ENCODE measurements around the gene DUSP15. TPM values are rescaled to one million over a fixed set of nuclear protein-coding genes. Genes with fewer than 3 reads are reported as not detected.

Gene DUSP15
- total and polyA plus RNA-seq, 2 of the 8 experiments (the other 6 are each of a cell fraction or from before 2014, with no cell fraction given) = 0.91 to 3.2 TPM

- TF ChIP-seq ATF2 (IDR thresholded peaks at IDR 0.05; ENCODE audit: low read length) = no peak
- TF ChIP-seq BRCA1 (IDR thresholded peaks at IDR 0.05; ENCODE audit: low read depth, low read length) = no peak
- no peak for TF ChIP-seq YY1 (IDR thresholded peaks at IDR 0.05; ENCODE audit: low read depth, low read length)
- no peak for TF ChIP-seq RNF2 (IDR thresholded peaks at IDR 0.05; ENCODE audit: borderline replicate concordance, low read depth, low read length, missing control alignments, poor library complexity, severe bottlenecking)
Measured at GRCh38 chr20:31896049-31896448, 25.7 kb upstream of the DUSP15 start (continued).

Measured in H1 (cell line).